ENCODE measurements around the gene RXFP4. TPM values are rescaled to one million over a fixed set of nuclear protein-coding genes. Genes with fewer than 3 reads are reported as not detected.

Gene RXFP4
- total and polyA plus RNA-seq, 2 of the 13 experiments (the other 11 are each of a cell fraction or from before 2014, with no cell fraction given), result 0.38 to 1.4 TPM

- no peak for TF ChIP-seq SCMH1 (CRISPR knock-in tag; IDR thresholded peaks at IDR 0.05; ENCODE audit: borderline replicate concordance)
- TF ChIP-seq NR2F1 (CRISPR knock-in tag; IDR thresholded peaks at IDR 0.05), result peak in 1 of 2 experiments; percentile 49; a peak in 2 of 4 replicates
- no peak for TF ChIP-seq HDAC2 (CRISPR knock-in tag; IDR thresholded peaks at IDR 0.05)
- TF ChIP-seq KDM1A (CRISPR knock-in tag; IDR thresholded peaks at IDR 0.05), result no peak
- TF ChIP-seq MIER3 (CRISPR knock-in tag; IDR thresholded peaks at IDR 0.05; ENCODE audit: borderline replicate concordance), result 0 out of 2 replicates have a peak, but pooled peaks have one; percentile 47
- TF ChIP-seq ZBTB21 (CRISPR knock-in tag; IDR thresholded peaks at IDR 0.05), result no peak
- no peak for TF ChIP-seq SKIL (CRISPR knock-in tag; IDR thresholded peaks at IDR 0.05; ENCODE audit: borderline replicate concordance)
- TF ChIP-seq E2F5 (CRISPR knock-in tag; conservative IDR thresholded peaks at IDR 0.05), result no peak
- 0 out of 2 replicates have a peak, but pooled peaks have one; percentile 29 for TF ChIP-seq ZNF292 (CRISPR knock-in tag; IDR thresholded peaks at IDR 0.05; ENCODE audit: borderline replicate concordance, low read depth)
- no peak for TF ChIP-seq ZNF713 (CRISPR knock-in tag; IDR thresholded peaks at IDR 0.05)
- TF ChIP-seq BCL3 (CRISPR knock-in tag; IDR thresholded peaks at IDR 0.05), result no peak
- no peak for TF ChIP-seq MAZ (IDR thresholded peaks at IDR 0.05; ENCODE audit: borderline replicate concordance, low read depth, low read length)
- TF ChIP-seq MAZ (CRISPR knock-in tag; IDR thresholded peaks at IDR 0.05; ENCODE audit: low read depth), result no peak
- TF ChIP-seq WIZ (CRISPR knock-in tag; IDR thresholded peaks at IDR 0.05), result no peak
- TF ChIP-seq IKZF1 (IDR thresholded peaks at IDR 0.05), result no peak
- TF ChIP-seq RARA (CRISPR knock-in tag; IDR thresholded peaks at IDR 0.05), result peak; percentile 56
- TF ChIP-seq CEBPB (IDR thresholded peaks at IDR 0.05; ENCODE audit: borderline replicate concordance, low read depth, low read length), result peak; percentile 90; the same call in 1 of the 2 replicates
- TF ChIP-seq PCBP1 (IDR thresholded peaks at IDR 0.05; ENCODE audit: borderline replicate concordance, low read depth, low read length), result no peak
- peak; percentile 30; the same call in 1 of the 2 replicates for TF ChIP-seq ELF3 (CRISPR knock-in tag; IDR thresholded peaks at IDR 0.05)
- TF ChIP-seq ZNF607 (CRISPR knock-in tag; IDR thresholded peaks at IDR 0.05; ENCODE audit: borderline replicate concordance), result no peak
- 0 out of 4 replicates have a peak, but pooled peaks of 1 of the 2 experiments have one; percentile 30 for TF ChIP-seq POLR2A (IDR thresholded peaks at IDR 0.05; ENCODE audit: insufficient read depth in 1 of 2, low read depth in 2 of 2, low read length in 2 of 2)
- TF ChIP-seq ZBTB33 (CRISPR knock-in tag; IDR thresholded peaks at IDR 0.05), result peak; percentile 55; the same call in 1 of the 2 replicates
- TF ChIP-seq PHF21A (CRISPR knock-in tag; IDR thresholded peaks at IDR 0.05), result peak; percentile 40; the same call in 1 of the 2 replicates
- TF ChIP-seq RFXANK (CRISPR knock-in tag; IDR thresholded peaks at IDR 0.05), result no peak
Measured at GRCh38 chr1:155981266-155982088, 40.0 kb downstream of the RXFP4 start (continued).

Measured in HepG2 (cell line).